ENCODE measurements around the gene INO80. TPM values are rescaled to one million over a fixed set of nuclear protein-coding genes. Genes with fewer than 3 reads are reported as not detected.

INO80 gene
- 23.8 and 28.7 TPM in 2 replicates for total RNA-seq

GRCh38 chr15:41116116-41116961 lies at the start of gene INO80:
TSS of gene INO80 (minus strand) at chr15:41116280. CDS start at chr15:41096310, 19,970 bp downstream.

GRCh38 chr15:40952901-40953712 lies 163.0 kb downstream of the INO80 start, which contains the start of gene CHAC1:
TSS of gene CHAC1 (plus strand) at chr15:40953471. CDS start at chr15:40953584, 113 bp downstream.

Other genes with a start within 250 kb of the INO80 start
- gene RHOV, start 242.0 kb downstream of the INO80 start, total RNA-seq, result not detected in 2 replicates
- 26.6 and 30.7 TPM in 2 replicates for gene VPS18, start 221.8 kb downstream of the INO80 start, total RNA-seq
- gene DLL4, start 186.9 kb downstream of the INO80 start, total RNA-seq, result 0.26 TPM in 1 of 2 replicates, not detected in the other
- 33.9 and 60.4 TPM in 2 replicates for gene CHAC1, start 162.8 kb downstream of the INO80 start, total RNA-seq
- not detected in 2 replicates for gene EXD1, start 114.5 kb upstream of the INO80 start, total RNA-seq
- 130 and 135 TPM in 2 replicates for gene CHP1, start 115.0 kb upstream of the INO80 start, total RNA-seq
- 0.58 TPM in 1 of 2 replicates, not detected in the other for gene OIP5, start 216.3 kb upstream of the INO80 start, total RNA-seq
- gene NUSAP1, start 216.6 kb upstream of the INO80 start, total RNA-seq, result 10.1 and 10.9 TPM in 2 replicates

Data from pericardium fibroblast (primary cell).